ENCODE data around the gene RAPGEF1.

Gene RAPGEF1

DNA sequence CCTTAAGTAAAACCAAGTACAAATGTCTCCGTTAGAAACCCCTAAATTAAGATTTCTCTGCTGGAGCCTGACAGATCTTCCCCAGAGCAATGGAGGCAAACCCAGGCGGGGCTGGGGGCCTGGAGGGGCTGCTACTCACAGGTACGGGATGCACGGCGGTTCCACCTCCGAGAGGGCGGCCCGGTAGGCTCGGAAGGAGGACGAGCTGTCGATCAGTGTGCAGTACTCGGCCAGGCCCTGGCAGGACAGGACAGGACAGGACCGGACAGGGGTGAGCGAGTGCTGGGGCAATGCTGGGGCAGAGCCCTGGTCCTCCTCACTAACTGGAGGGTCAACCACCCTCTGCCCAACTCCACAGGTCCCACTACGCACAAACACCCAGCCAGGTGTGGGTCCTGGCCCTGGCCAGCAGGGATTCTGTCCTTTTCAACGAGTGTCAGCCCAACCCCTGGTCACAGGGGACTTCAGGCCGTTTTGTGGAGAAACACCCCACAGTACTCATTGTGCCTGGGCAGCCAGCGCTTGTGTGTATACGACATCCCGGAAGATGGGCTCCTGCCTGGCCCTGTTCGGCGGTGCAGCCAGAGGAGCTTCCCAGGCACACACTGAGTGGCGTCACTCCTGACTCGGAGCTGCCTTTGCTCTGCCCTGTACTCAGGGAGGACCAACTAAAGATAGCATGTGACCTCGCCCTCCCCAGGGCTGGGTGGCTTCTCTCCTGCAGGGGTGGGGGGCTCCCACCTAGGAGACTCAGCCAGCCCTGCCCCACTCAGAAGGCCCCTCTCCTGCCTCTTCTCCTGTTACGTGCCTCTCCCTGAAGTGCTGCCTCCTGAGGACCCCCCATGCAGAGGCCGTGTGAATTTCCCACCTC is 157.2 kb downstream of the RAPGEF1 start:
- no peak for DNase-seq

GRCh38 chr9:131582056-131582455 is 157.8 kb downstream of the RAPGEF1 start:
- DNase-seq: no peak

- no peak for DNase-seq
These were observed 159.5 kb downstream of the RAPGEF1 start for GRCh38 chr9:131580358-131580757.

- DNase-seq: no peak
These were observed 160.1 kb downstream of the RAPGEF1 start for GRCh38 chr9:131579789-131580211.

GRCh38 chr9:131578731-131579504 is 161.0 kb downstream of the RAPGEF1 start:
- peak; percentile 27 for DNase-seq

DNA sequence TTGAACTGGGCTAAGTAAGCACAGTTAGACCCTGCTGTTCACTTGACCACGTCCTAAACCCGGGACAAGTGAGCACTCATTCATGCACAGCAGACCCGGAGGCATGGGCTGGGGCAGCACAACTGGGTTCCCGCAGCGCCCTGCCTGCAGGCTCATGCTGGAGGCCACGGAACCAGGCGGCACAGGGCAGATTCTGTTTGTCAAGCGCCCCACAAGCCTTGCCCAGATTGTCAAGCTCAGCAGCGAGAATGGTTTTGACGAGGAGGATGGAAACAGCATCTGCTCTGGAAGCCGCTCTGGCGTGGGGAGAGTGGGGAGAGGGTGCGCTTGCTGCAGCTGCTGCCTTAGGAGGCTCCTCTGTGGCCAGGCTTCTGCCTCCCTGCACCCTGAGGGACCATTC is 161.9 kb downstream of the RAPGEF1 start:
- no peak for DNase-seq

- no peak for DNase-seq
These were observed 162.6 kb downstream of the RAPGEF1 start for GRCh38 chr9:131577005-131578000.

GRCh38 chr9:131575946-131576853 is 163.7 kb downstream of the RAPGEF1 start:
- no peak for DNase-seq

DNA sequence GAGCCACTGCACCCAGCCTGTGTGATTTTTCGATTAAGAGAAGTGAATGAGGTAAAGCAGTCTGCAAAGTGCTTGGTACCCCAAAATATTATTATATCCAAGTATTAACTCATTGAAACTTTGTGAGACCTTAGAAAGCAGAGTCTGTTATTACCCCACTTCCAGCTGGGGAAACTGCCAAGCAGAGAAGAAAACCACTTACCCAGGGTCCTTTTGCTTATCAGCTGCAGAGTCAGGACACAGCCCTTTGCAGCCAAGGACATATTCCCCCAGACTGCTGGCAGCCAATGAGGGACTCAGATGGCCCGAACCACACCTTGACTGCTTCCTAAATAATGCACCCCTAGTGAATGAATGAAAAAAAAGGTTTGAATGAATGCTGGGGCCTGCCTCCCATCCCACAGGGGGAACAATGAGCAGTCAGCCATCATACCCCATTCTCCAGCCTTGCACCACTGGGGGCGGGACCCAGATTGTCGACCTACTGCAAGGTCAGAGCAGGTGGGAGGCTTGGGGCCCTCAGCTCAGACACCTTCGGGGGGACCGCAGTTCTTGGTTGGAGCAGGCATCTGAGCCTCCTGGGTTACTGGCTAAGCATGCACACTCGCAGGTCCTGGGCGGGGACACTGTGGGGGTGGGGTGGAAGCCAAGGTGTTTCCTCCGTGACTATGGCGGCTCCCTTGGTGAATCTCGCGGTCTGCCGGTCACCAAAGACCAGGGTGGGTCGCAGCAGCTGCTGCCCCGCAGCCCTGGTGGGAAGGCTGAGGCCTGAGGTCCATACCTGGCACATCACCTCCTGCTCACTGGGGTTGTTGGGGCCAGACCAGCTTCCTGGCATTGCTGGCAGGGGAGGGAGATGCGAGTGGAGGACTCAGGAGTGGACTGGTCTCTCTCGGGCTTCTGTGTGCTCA is 164.9 kb downstream of the RAPGEF1 start:
- no peak for DNase-seq

DNA sequence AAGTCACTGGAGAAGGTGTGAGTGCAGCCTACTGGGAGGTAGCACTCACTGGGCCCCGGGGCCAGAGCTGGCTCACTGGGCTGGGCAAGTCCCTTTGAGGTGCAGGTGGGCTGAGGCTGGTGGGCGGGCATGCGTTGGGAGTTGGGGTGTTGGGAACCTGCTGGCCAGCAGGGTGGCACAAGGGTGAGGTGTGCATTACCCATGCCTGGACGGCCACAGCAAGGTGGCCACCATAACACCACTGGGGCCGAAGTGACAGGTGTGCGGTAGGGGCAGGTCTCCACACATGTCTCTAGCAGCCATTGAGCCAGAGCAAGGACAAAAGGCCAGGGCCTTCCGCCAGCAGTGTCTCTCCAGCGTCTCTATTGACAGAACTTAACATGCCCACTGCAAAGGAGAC is 172.0 kb downstream of the RAPGEF1 start:
- DNase-seq: no peak

DNA sequence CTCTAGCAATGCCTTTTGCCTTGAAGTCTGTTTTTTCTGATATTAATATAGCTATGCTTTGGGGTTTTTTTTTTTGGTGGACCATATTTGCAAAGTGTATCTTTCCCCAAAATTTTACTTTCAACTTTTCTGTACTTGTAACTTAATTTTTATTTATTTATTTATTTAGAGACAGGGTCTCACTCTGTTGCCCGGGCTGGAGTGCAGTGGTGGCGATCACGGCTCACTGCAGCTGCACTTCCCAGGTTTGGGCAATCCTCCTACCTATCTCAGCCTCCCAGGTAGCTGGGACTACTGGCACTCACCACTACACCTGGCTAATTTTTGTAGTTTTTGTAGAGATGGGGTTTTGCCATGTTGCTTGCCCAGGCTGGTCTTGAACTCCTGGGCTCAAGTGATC is 173.7 kb downstream of the RAPGEF1 start:
- DNase-seq: no peak

DNA sequence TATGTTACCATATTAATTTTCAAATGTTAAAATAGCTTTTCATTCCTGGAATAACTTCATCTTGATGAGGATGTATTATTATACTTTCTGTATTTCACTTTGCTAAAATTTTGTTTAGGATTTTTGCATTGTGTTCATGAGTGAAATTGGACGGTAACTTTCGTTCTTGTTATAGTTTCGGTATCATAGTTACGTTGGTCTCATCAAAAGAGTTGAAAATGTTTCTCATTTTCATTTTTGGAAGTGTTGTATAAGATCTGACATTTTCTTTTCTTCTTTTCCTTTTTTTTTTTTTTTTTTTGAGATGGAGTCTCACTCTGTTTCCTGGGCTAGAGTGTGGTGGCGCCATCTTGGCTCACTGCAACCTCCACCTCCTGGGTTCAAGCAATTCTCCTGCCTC is 174.5 kb downstream of the RAPGEF1 start:
- no peak for DNase-seq

GRCh38 chr9:131562032-131562959 is 177.6 kb downstream of the RAPGEF1 start:
- no peak for DNase-seq

DNA sequence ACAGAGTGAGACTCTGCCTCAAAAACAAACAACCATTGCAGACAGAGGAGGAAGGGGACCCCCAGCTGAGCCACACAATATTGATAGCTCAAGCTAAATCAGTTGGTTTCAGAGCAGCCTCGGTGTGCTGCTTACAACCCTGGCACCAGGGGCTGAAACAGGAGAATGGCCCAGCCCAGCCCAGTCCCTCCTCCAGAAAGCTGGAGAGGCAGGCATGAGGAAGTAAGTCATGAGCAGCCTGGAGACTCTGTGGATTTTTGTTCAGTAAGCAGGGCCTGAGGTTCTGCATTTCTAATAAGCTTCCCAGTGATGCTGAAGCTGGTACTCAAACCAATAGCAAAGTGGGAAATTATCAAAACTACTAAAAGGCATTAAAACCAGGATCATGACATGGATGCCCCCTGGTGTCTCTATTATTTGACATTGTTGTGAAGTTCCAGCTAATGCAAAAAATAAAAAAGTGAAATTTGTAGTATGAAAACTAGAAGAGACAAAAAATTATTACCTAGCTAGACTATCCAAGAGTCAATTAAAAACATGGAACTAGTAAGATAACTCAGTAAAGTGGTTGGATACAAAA is 180.4 kb downstream of the RAPGEF1 start:
- DNase-seq: no peak

- DNase-seq: no peak
These were observed 181.9 kb downstream of the RAPGEF1 start for GRCh38 chr9:131557855-131558548.

- no peak for DNase-seq
These were observed 183.8 kb downstream of the RAPGEF1 start for GRCh38 chr9:131555841-131556673.

- DNase-seq: no peak
These were observed 185.0 kb downstream of the RAPGEF1 start for GRCh38 chr9:131554843-131555351.
